Stimulated activated CD8-positive, alpha-beta memory T cell treated with anti-CD3 and anti-CD28 coated beads, Interleukin-4, amount 100 ng/mL, for 4 hours (primary cell): ENCODE data around the gene LCE3E.

ENCODE experiments used
- DNase-seq, 2 donors: peaks; one replicate each; pipeline ENCODE4 v3.0.0-alpha.2; 2020; ENCODE audit warnings: low read depth in 2 of 2, low spot score in 1 of 2

LCE3E gene

DNA sequence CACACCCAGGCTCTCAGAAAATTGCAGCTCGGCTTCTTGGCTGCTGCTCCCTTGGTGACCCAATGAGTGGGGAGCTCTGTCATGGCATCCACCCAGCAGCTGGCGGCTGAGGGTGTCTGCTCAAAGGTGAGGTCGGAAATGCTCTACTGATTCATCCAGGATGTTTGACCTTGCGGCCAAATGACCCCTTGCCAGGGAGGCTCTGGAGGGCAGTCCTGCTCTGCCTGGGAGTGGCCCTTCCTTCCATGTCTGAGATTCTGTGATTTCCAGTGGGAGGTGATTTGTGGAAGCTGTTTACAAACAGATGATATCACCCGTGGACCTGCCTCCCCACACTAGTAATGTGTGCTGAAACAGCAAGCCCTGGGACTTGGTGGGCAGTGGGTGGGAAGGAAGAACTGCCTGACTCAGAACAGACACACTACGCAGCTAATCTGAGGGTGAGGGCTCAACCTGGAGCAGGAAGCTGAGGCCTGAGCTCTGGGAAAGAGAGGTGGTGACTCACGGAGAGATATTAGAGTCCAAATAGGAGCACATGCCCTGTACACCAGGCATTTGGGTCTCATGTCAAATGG is 49.3 kb downstream of the LCE3E start:
- DNase-seq, result no peak

DNA sequence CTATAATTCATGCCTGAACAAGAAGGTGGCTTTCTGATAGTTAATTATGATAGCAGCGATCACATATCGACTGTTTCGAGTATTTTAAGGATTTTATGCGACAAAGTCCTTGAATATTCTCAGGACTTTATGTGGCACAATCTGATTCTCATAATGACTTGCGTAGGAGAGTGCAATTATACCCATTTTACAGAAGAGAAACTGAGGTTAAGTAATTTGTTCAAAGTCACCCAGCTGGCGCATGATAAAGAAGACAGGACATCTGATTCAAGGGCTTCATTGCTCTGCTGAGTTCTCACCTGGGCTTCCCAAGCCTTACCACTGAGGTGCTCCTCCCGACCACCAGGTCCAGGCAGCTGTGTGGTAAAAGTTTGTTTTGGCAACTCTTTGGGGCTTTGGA is 50.5 kb downstream of the LCE3E start:
- no peak for DNase-seq
